Cardiac muscle cell (in vitro differentiated cells and primary cell): ENCODE measurements around the gene SFI1. TPM values are rescaled to one million over a fixed set of nuclear protein-coding genes. Genes with fewer than 3 reads are reported as not detected.

ENCODE experiments used
- DNase-seq, 2 donors: peaks; one replicate each; pipeline versions ENCODE4 v3.0.0 to v3.0.0-alpha.2; 2010 to 2017; ENCODE audit warnings: low read depth in 1 of 2, low spot score in 1 of 2
- H3K27ac ChIP-seq: fragments of 200-600 bp; sonication (generic); 2 replicates; pipeline ENCODE4 v1.5.1; 2016
- H3K27me3 ChIP-seq: fragments of 200-600 bp; sonication (generic); 2 replicates; pipeline ENCODE4 v1.6.0; 2016; ENCODE audit warnings: control low read depth
- H3K36me3 ChIP-seq: fragments of 200-600 bp; sonication (generic); 2 replicates; pipeline ENCODE4 v1.5.1; 2016; ENCODE audit warnings: control low read depth
- H3K4me1 ChIP-seq: fragments of 200-600 bp; sonication (generic); 2 replicates; pipeline ENCODE4 v1.8.1; 2017; ENCODE audit warnings: low read depth, mild to moderate bottlenecking, mixed run types
- H3K4me3 ChIP-seq: fragments of 200-600 bp; sonication (generic); 2 replicates; pipeline ENCODE4 v1.5.1; 2016; ENCODE audit warnings: mild to moderate bottlenecking
- H3K9me3 ChIP-seq: fragments of 200-600 bp; sonication (generic); 2 replicates; pipeline ENCODE4 v1.5.1; 2017; ENCODE audit warnings: low read depth, mild to moderate bottlenecking, control low read depth
- polyA plus RNA-seq: library from polyadenylated mRNA; unstranded; fragments of >200 nt; fragmentation: Nextera tagmentation; extraction: Ambion mirVana; gene quantifications from 2 replicates; pipeline ENCODE4 v1.2.1, GENCODE V29; 2016
- total RNA-seq: library from RNA; depleted of rRNA; stranded (reverse); fragments of >200 nt; gene quantifications from 2 replicates; pipeline ENCODE4 v1.2.3, GENCODE V29; 2016
- TF ChIP-seq, protein P1 (sequence below): IDR thresholded peaks from 2 replicates; pipeline ENCODE4 v1.5.1; 2012; ENCODE audit warnings: low read depth, mild to moderate bottlenecking, low read length

SFI1 gene
- total and polyA plus RNA-seq, 2 experiments from 2014 or later = 13.6 to 23.8 TPM

DNA sequence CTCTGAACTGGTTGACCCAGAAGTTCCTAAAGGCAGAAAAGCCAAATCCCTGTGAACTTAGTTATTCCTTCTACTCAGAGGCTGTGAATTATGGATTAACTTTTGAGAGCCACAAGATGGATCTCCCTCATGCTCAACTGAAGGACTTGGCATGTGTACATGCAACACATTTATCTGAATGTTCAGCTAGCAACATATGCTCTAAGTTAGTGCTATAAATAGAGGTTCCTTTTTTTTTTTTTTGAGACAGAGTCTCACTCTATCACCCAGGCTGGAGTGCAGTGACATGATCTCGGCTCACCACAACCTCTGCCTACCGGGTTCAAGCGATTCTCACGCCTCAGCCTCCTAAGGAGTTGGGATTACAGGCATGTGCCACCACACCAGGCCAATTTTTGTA lies 46.8 kb upstream of the SFI1 start:
- peaks cover 11% of the 10 kb centered on the region for H3K36me3 ChIP-seq
- no peak overlapping the region for H3K4me3 ChIP-seq
- H3K9me3 ChIP-seq = no peaks in the 10 kb centered on the region
- H3K27me3 ChIP-seq = no peaks in the 10 kb centered on the region
- TF ChIP-seq, protein P1, sequence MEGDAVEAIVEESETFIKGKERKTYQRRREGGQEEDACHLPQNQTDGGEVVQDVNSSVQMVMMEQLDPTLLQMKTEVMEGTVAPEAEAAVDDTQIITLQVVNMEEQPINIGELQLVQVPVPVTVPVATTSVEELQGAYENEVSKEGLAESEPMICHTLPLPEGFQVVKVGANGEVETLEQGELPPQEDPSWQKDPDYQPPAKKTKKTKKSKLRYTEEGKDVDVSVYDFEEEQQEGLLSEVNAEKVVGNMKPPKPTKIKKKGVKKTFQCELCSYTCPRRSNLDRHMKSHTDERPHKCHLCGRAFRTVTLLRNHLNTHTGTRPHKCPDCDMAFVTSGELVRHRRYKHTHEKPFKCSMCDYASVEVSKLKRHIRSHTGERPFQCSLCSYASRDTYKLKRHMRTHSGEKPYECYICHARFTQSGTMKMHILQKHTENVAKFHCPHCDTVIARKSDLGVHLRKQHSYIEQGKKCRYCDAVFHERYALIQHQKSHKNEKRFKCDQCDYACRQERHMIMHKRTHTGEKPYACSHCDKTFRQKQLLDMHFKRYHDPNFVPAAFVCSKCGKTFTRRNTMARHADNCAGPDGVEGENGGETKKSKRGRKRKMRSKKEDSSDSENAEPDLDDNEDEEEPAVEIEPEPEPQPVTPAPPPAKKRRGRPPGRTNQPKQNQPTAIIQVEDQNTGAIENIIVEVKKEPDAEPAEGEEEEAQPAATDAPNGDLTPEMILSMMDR = no peak
- peak overlapping the region; percentile 89 for H3K27ac ChIP-seq
- DNase-seq = peak in 1 of 2 donors; percentile 27
- peaks cover 64% of the 10 kb centered on the region for H3K4me1 ChIP-seq

DNA sequence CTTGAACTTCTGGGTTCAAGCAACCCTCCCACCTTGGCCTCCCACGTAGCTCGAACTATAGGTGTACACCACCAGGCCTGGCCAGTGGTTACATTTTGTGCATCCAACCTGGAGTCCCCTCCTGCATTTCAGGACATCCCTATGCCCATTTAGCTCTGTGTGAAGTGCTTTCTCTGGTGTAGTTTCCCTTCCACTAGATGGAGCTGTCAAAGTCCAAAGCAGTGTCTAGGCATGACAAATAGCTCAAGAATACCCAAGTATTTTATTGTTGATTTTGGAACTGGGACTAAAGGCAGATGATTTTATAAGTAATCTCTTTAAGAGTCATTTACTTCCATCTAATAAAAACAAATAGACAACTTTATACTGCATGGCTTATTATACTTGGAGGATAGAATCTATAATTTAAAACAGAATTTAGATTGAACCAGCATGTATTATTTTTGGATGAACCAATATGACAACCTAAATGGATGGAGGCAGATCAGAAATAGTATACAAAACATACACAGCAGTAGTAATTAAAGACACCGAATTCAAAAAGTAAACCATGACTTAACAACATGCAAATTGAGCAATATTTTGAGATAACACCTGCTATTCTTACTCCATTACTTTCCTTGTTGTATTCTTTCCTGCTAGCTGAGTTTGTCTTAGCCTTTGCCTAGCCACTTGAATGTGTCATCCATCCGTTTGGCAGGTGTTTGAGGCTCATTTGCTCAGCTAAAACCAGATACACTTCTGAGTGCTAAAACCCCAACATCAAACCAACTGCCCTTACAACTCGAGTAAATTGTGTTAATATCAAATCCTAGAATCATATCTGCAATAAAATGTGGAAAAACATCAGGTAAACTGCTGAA lies 44.4 kb upstream of the SFI1 start:
- Histone ChIP-seq H3K9me3 (no peaks in the 10 kb centered on the region), H3K36me3 (peaks cover 24% of the 10 kb centered on the region), H3K4me1 (peaks cover 40% of the 10 kb centered on the region), H3K27me3 (no peaks in the 10 kb centered on the region), H3K27ac (peak overlapping the region; percentile 63), H3K4me3 (no peak overlapping the region)
- peak; percentile 54 to 69 for DNase-seq
- TF ChIP-seq, protein P1 = peak; percentile 71

DNA sequence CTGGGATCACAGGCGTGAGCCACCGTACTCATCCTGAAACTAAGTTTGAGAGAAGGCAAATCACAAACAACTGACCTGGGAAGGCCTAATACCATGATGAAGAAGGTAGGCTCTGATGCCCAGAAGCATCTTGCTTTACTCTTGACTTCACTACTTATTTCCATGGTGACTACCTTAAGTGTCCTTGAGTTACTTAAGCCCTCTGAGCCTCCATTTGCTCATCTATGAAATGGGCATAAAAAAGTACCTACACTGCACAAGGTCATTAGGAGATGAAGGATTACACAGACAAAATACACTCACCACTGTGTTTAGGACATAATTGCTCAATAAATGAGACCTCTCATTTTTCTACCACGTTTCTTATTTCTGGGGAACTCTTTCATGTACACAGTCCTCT lies 34.6 kb upstream of the SFI1 start:
- TF ChIP-seq, protein P1 = no peak
- H3K4me1 ChIP-seq = no peaks in the 10 kb centered on the region
- no peaks in the 10 kb centered on the region for H3K27me3 ChIP-seq
- peaks cover 47% of the 10 kb centered on the region for H3K36me3 ChIP-seq
- H3K4me3 ChIP-seq = no peak overlapping the region
- no peak overlapping the region for H3K27ac ChIP-seq
- DNase-seq = no peak
- no peaks in the 10 kb centered on the region for H3K9me3 ChIP-seq

DNA sequence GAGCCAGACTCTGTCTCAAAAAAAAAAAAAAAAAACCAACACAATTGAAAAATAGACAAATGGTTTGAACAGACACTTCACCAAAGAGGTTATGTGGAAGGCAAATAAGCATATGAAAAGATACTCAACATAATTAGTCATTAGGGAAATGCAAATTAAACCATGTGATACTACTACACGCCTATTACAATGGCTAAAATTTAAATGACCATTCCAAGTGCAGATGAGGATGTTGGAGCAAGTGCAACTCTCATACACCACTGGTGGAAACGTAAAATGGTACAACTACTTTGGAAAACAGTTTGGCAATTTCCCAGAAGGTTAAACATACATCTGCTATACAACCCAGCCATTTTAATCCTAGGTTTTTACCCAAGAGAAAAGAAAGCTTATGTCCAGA lies 31.0 kb upstream of the SFI1 start:
- Histone ChIP-seq H3K4me1 (no peaks in the 10 kb centered on the region), H3K4me3 (no peak overlapping the region), H3K27me3 (no peaks in the 10 kb centered on the region), H3K9me3 (no peaks in the 10 kb centered on the region), H3K27ac (no peak overlapping the region), H3K36me3 (peaks cover 48% of the 10 kb centered on the region)
- DNase-seq = no peak
- TF ChIP-seq, protein P1 = no peak

DNA sequence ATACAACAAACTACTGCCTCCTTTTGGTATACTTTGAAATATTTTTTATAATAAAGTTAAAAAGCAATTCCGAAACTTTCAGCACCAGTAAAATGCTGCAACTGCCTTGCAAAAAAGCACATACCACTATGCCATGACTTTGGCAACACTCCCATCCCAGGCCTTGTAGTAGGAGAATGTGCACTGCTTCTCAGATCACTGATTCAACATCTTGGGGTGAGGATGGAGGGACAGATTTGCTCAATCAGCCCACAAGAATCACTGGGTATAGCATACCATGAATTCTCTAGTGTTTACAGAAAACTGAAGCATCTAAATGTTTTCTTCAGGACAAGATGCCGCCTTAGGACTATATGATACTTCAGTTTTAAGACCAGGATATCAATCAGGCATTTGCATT lies 21.6 kb upstream of the SFI1 start:
- Histone ChIP-seq H3K9me3 (no peaks in the 10 kb centered on the region), H3K27ac (no peak overlapping the region), H3K27me3 (no peaks in the 10 kb centered on the region), H3K4me3 (no peak overlapping the region), H3K36me3 (peaks cover 6% of the 10 kb centered on the region), H3K4me1 (no peaks in the 10 kb centered on the region)
- peak in 1 of 2 donors; percentile 88 for DNase-seq
- TF ChIP-seq, protein P1 = no peak
